Astrocyte (in vitro differentiated cells and primary cell): ENCODE measurements around the gene KRAS. TPM values are rescaled to one million over a fixed set of nuclear protein-coding genes. Genes with fewer than 3 reads are reported as not detected.

Experiments used
- DNase-seq: peaks from one replicate; pipeline ENCODE4 v3.0.0-alpha.2; 2010; ENCODE audit warnings: low read depth
- FAIRE-seq: peaks from 2 replicates; lab custom pipeline; 2011; peaks lifted over from hg19 to GRCh38; lab: Jason Lieb, UNC
- H2AFZ ChIP-seq: 2 replicates; pipeline ENCODE4 v1.6.0; 2012; ENCODE audit warnings: low read depth, low read length, inconsistent platforms
- H3K27ac ChIP-seq: 2 replicates; pipeline ENCODE4 v1.5.1; 2011; ENCODE audit warnings: low read depth, low read length, inconsistent platforms
- H3K27me3 ChIP-seq: 2 replicates; pipeline ENCODE4 v1.6.0; 2011; ENCODE audit warnings: low read length, inconsistent platforms; ENCODE audit not compliant: insufficient read depth
- H3K36me3 ChIP-seq: 2 replicates; pipeline ENCODE4 v1.5.1; 2011; ENCODE audit warnings: low read length, inconsistent platforms; ENCODE audit not compliant: insufficient read depth
- H3K4me1 ChIP-seq: 2 replicates; pipeline ENCODE4 v1.5.1; 2011; ENCODE audit warnings: low read length, inconsistent platforms; ENCODE audit not compliant: insufficient read depth
- H3K4me2 ChIP-seq: 2 replicates; pipeline ENCODE4 v1.6.0; 2012; ENCODE audit warnings: low read length, inconsistent platforms
- H3K4me3 ChIP-seq: 2 replicates; pipeline ENCODE4 v1.5.1; 2011; ENCODE audit warnings: low read depth, mild to moderate bottlenecking, low read length, inconsistent platforms; ENCODE audit not compliant: insufficient read depth
- H3K79me2 ChIP-seq: 2 replicates; pipeline ENCODE4 v1.6.0; 2012; ENCODE audit warnings: mild to moderate bottlenecking, low read length, inconsistent platforms; ENCODE audit not compliant: insufficient read depth
- H3K9ac ChIP-seq: 2 replicates; pipeline ENCODE4 v1.6.0; 2012; ENCODE audit warnings: mild to moderate bottlenecking, low read length, inconsistent platforms
- H3K9me3 ChIP-seq: 2 replicates; pipeline ENCODE4 v1.5.1; 2012; ENCODE audit warnings: low read depth, mild to moderate bottlenecking, low read length, inconsistent platforms; ENCODE audit not compliant: insufficient read depth
- H4K20me1 ChIP-seq: 2 replicates; pipeline ENCODE4 v1.6.0; 2012; ENCODE audit warnings: low read length, inconsistent platforms; ENCODE audit not compliant: insufficient read depth
- H3K27ac Mint-ChIP-seq: one replicate; pipeline ENCODE4 v1.8.0; 2021; ENCODE audit warnings: mild to moderate bottlenecking, mixed read lengths; ENCODE audit not compliant: unreplicated experiment
- H3K27me3 Mint-ChIP-seq: one replicate; pipeline ENCODE4 v1.8.0; 2021; ENCODE audit warnings: low read depth, mixed read lengths; ENCODE audit not compliant: unreplicated experiment
- H3K36me3 Mint-ChIP-seq: one replicate; pipeline ENCODE4 v1.8.0; 2021; ENCODE audit warnings: low read depth, mixed read lengths; ENCODE audit not compliant: unreplicated experiment
- H3K4me1 Mint-ChIP-seq: one replicate; pipeline ENCODE4 v1.8.0; 2021; ENCODE audit warnings: low read depth, mixed read lengths; ENCODE audit not compliant: unreplicated experiment
- H3K4me3 Mint-ChIP-seq: one replicate; pipeline ENCODE4 v1.8.0; 2021; ENCODE audit warnings: mild to moderate bottlenecking, moderate library complexity, mixed read lengths; ENCODE audit not compliant: unreplicated experiment
- H3K9me3 Mint-ChIP-seq: one replicate; pipeline ENCODE4 v1.8.0; 2021; ENCODE audit warnings: mild to moderate bottlenecking, mixed read lengths; ENCODE audit not compliant: unreplicated experiment
- EZH2 ChIP-seq: IDR thresholded peaks from 2 replicates; pipeline ENCODE4 v1.6.1; 2012; ENCODE audit warnings: mild to moderate bottlenecking, low read length, inconsistent platforms; ENCODE audit not compliant: insufficient read depth
- total RNA-seq: library from RNA; stranded (reverse); gene quantifications from 2 replicates; pipeline ENCODE4 v1.2.1, GENCODE V29; 2021
- TF ChIP-seq, protein P1 (sequence below): IDR thresholded peaks from 2 replicates; pipeline ENCODE4 v1.5.1; 2011; ENCODE audit warnings: low read depth, mild to moderate bottlenecking, inconsistent platforms, low read length, moderate library complexity; ENCODE audit not compliant: insufficient read depth

KRAS gene
- total RNA-seq, 1 donor from 2014 or later: 40.3 TPM

GRCh38 chr12:25186038-25186787 is 64.5 kb downstream of the KRAS start:
- no peak overlapping the region for H3K4me3 ChIP-seq
- H3K9ac ChIP-seq: no peak overlapping the region
- no peak overlapping the region for H3K27ac ChIP-seq
- Mint-ChIP-seq H3K27me3 (no peaks in the 10 kb centered on the region), H3K4me3 (no peak overlapping the region), H3K4me1 (peaks cover 17% of the 10 kb centered on the region), H3K9me3 (no peaks in the 10 kb centered on the region), H3K27ac (no peak overlapping the region), H3K36me3 (no peaks in the 10 kb centered on the region)
- no peaks in the 10 kb centered on the region for H3K9me3 ChIP-seq
- no peaks in the 10 kb centered on the region for H3K27me3 ChIP-seq
- DNase-seq (no peak), FAIRE-seq (peak; percentile 13)
- no peaks in the 10 kb centered on the region for H4K20me1 ChIP-seq
- H3K4me2 ChIP-seq: no peak overlapping the region
- no peaks in the 10 kb centered on the region for H3K79me2 ChIP-seq
- TF ChIP-seq EZH2: no peak
- TF ChIP-seq, protein P1, sequence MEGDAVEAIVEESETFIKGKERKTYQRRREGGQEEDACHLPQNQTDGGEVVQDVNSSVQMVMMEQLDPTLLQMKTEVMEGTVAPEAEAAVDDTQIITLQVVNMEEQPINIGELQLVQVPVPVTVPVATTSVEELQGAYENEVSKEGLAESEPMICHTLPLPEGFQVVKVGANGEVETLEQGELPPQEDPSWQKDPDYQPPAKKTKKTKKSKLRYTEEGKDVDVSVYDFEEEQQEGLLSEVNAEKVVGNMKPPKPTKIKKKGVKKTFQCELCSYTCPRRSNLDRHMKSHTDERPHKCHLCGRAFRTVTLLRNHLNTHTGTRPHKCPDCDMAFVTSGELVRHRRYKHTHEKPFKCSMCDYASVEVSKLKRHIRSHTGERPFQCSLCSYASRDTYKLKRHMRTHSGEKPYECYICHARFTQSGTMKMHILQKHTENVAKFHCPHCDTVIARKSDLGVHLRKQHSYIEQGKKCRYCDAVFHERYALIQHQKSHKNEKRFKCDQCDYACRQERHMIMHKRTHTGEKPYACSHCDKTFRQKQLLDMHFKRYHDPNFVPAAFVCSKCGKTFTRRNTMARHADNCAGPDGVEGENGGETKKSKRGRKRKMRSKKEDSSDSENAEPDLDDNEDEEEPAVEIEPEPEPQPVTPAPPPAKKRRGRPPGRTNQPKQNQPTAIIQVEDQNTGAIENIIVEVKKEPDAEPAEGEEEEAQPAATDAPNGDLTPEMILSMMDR: no peak
- H3K4me1 ChIP-seq: peaks cover 28% of the 10 kb centered on the region
- no peaks in the 10 kb centered on the region for H3K36me3 ChIP-seq
- no peak overlapping the region for H2AFZ ChIP-seq

- no peak overlapping the region for H3K27ac Mint-ChIP-seq
- H3K36me3 Mint-ChIP-seq: no peaks in the 10 kb centered on the region
Measured at GRCh38 chr12:25184132-25184531, 66.6 kb downstream of the KRAS start.

More at GRCh38 chr12:25184132-25184531, 66.6 kb downstream of the KRAS start:
- Histone ChIP-seq H3K36me3 (no peaks in the 10 kb centered on the region), H3K9me3 (no peaks in the 10 kb centered on the region), H3K27me3 (no peaks in the 10 kb centered on the region), H3K9ac (no peak overlapping the region), H3K4me1 (peaks cover 22% of the 10 kb centered on the region), H3K27ac (no peak overlapping the region), H2AFZ (no peak overlapping the region), H3K4me2 (no peak overlapping the region), H3K79me2 (no peaks in the 10 kb centered on the region), H3K4me3 (no peak overlapping the region), H4K20me1 (no peaks in the 10 kb centered on the region)
- no peak for TF ChIP-seq EZH2
- TF ChIP-seq, protein P1: no peak
- DNase-seq: no peak
- Mint-ChIP-seq H3K27me3 (no peaks in the 10 kb centered on the region), H3K4me1 (peaks cover 17% of the 10 kb centered on the region), H3K9me3 (peaks cover 4% of the 10 kb centered on the region), H3K4me3 (no peak overlapping the region)
- no peak for FAIRE-seq
